Left colon (tissue), 2 donors: ENCODE results near the gene SNCA. TPM values are rescaled to one million over a fixed set of nuclear protein-coding genes. Genes with fewer than 3 reads are reported as not detected.

Experiments
- ATAC-seq: fragments of 200-7000 bp; cut with Tn5 transposase; one replicate; pipeline ENCODE4 v1.9.1; 2020; ENCODE audit warnings: mild to moderate bottlenecking, moderate library complexity
- DNase-seq, 2 donors: peaks; one replicate each; pipeline ENCODE4 v3.0.0-alpha.2; 2020
- intact Hi-C, 2 donors: fragments of 100-400 bp; cut with DNase I in 1 of 2; cut with micrococcal nuclease in 1 of 2; formaldehyde crosslinking; loops; one replicate each; pipeline versions ENCODE4 v1.11.2 to v1.14.0; 2022; cut with DNase I, micrococcal nuclease
- total RNA-seq, 2 donors: library from RNA; stranded (reverse); fragmentation: NEBNext Ultra II Directional; extraction: Animal tissue kit (Norgen Biotek cat#: 25700); gene quantifications; one replicate each; pipeline ENCODE4 v1.2.1, GENCODE V29; 2021
- donor health status: DM: no; HTN: no; CAD: no.
- donor health status: DM: yes; HTN: yes; CAD: no.

Gene SNCA
- total RNA-seq, 2 donors from 2014 or later, result 1.4 to 3.9 TPM

- DNase-seq, result no peak
- intact Hi-C loops, result no loop called here
- ATAC-seq, result no peak
Measured at GRCh38 chr4:89823416-89823815, 13.5 kb downstream of the SNCA start.

DNA sequence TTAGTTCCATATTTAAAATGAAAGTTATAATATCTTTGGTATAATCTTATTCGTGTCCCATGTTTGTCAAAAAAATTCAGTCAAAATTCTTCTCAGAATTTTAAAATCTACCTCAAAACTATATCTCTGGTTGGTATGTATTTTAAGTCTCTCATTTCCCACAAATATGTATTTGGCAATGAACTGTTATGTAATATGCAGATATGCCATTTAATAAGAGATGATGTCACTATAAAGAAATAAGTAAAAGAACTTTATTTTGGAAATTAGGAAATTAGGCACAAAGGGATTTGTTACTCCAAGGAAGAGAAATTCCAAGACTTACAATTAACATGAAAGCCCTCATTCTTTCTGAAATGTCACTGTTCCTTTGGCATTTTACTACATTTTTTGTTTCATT, 15.3 kb downstream of the SNCA start:
- DNase-seq (no peak), ATAC-seq (no peak)
- intact Hi-C loops, result no loop called here

GRCh38 chr4:89820010-89820409, 17.0 kb downstream of the SNCA start:
- ATAC-seq (no peak), DNase-seq (no peak)
- intact Hi-C loops, result no loop called here

DNA sequence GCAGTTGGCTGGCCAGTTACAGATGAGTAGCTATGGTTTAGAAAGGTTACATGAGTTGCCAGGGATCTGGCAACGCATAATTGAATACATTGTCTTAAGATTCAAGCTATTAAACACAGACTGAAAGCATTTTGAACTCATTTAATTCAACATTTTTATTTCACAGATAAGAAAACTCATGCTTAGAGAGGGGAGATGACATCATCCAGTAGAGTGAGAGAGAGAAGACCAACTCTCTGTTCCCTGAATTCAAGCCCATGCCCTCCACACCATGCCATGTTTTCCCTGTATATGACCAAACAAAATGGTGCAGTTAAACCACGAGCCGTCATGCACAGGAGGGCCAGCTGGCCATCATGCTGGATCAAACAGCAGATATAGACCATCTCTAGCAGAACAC, 22.6 kb downstream of the SNCA start:
- ATAC-seq (no peak), DNase-seq (no peak)
- intact Hi-C loops, result no loop called here

- intact Hi-C loops, result no loop called here
- no peak for DNase-seq
- no peak for ATAC-seq
Measured at GRCh38 chr4:89813197-89813596, 23.8 kb downstream of the SNCA start.

DNA sequence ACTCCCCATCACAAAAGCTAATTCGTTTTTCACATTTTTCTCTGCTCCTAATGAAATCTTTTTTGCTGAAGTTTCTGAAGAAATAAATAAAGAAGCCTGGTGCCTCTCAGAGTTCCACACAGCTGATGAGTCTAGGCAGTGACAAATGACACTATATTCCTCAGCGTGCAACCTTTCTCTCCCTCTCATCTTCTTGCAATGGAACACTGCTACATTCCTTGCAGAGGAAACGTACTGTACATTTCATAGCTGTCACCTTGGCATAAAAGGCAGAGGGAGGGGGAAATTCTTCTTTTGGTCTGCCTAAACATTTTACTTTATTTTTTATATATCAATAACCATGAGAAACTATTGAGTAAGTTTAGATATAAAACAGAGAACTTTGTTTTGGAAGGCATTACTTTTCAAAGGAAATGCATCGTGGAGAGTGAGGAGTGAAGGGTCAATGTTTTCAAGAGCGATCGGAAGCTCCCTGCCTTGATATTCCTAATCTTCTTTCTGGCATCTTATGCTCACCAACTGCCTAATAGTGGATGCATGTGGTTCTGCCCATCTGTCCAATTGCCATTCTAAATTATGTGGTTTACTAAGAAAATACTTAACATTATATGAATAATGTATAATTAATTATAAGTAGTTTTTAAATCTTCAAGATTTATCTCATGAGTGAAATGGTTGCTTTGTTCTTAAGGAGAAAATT, 29.4 kb downstream of the SNCA start:
- DNase-seq (no peak), ATAC-seq (no peak)
- intact Hi-C loops, result no loop called here

DNA sequence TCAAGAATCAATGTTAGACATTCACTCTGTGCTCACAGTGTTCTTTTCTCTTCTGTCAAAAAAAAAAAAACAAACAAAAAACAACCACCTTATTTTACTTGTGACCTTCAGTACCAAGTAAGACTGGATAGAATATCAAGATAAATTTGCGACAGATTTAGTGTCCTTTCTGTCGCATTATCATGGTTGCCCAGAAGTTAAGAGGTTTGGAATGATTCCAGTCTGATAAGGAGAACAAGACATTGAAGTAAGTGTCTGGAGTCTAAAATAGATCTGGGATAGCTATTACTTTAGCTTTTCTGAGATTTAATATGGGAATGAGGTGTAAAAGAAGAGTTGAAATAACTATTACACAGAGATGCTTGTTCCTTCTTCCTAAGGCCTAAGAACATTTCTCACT, 31.7 kb downstream of the SNCA start:
- no peak for ATAC-seq
- intact Hi-C loops, result no loop called here
- no peak for DNase-seq

- ATAC-seq, result no peak
- intact Hi-C loops, result no loop called here
- no peak for DNase-seq
Measured at GRCh38 chr4:89803915-89804314, 33.0 kb downstream of the SNCA start.

DNA sequence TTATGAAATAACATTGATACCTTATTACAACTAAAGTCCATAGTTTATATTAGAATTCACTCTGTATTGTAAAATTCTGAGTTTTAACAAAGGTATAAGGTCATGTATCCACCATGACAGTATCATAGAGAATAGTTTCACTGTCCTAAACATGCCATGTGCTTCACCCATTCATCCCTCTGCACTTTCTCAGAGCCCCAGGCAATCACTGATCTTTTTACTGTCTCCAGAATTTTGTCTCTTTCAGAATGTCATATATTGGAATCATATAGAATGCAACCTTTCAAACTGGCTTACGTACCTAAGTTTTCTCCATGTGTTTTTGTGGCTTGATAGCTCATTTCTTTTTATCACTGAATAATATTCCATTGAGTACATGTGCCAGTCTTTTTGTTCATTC, 33.9 kb downstream of the SNCA start:
- ATAC-seq (no peak), DNase-seq (no peak)
- intact Hi-C loops, result no loop called here

- ATAC-seq (no peak), DNase-seq (no peak)
- intact Hi-C loops, result no loop called here
Measured at GRCh38 chr4:89800527-89801103, 36.3 kb downstream of the SNCA start.

DNA sequence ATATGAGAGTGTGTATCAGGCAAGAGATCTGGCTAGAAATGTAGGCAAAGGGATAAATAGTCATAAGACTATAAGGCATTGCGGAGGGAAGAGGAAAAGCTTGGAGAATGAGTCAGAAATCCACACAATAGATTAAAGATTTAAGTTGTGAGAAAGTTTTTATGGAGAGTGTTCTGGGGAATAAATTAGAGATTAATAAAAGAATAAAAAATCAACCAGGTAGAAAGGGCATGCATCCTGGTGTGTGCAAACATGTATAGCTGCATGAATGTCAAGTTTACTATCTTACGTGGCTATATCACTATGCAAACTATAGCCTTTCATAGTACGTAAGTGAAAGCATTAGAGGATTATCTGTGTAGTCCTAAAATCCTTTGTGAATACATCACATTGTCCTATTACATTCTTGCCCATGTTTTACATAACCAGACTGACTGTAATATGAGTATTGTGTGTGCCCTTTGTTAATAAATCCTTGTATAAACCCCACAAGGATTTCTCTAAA, 36.9 kb downstream of the SNCA start:
- no peak for DNase-seq
- no peak for ATAC-seq
- intact Hi-C loops, result no loop called here

- no peak for ATAC-seq
- intact Hi-C loops, result no loop called here
- DNase-seq, result no peak
Measured at GRCh38 chr4:89799071-89799470, 37.9 kb downstream of the SNCA start.

DNA sequence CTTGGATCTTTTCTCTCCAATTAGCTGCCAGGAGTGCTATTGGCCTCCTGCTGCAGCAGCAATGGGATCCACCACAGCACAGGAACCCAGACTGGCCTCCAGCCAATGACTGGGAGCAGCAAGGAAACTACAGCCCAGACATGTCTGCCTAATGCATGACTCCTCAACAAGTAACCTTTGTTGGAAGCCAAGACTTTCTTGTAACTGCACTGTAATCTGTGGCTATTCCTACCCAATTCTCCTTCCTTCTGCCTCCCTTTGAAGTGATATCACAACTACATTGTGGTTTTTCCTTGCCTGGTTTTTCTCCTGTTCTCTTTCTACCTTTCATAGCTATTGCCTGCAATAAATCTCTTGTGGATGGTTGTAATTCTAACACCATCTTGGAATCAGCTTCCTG, 39.8 kb downstream of the SNCA start:
- intact Hi-C loops, result no loop called here
- ATAC-seq (no peak), DNase-seq (no peak)

DNA sequence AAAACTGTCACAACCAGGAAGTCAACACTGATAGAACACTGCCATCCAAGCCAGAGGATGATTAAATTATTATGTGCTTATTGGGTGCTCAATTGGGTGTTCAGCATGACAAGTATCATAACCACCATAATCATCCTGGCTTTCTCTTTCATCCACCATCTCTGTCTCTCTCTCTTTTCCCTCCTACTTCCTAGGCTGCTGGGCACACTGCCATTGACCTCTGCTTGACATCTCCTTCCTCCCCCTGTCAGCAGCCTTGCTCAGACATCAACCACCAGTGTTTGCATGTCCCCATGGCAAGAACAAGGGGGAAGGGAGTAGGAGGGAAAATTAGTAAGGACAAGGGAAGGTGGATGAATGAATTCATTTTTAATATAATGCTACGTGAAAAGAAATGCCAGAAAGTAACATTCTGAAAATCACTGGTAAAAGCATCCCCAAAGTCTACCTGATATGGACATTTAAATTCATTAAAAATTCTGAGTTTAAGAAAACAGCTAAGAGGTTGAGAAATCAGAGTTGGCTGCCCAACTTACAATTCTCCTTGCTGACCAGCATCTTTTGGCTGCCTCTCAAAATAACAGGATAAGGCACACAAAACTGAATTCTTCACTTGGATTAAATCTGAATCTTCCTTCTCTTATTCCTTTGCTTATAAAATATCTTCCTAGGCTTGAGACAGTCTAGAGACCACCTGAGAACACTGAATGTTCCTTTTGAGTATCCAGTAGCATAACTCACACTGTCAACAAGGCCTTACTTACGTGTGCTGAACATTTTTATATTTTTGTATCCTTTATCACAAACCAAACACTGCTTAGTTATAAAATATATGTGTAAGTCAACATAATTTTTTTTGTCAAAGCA, 48.5 kb downstream of the SNCA start:
- ATAC-seq, result no peak
- intact Hi-C loops, result no loop called here
- peak in 1 of 2 donors; percentile 4 for DNase-seq

DNA sequence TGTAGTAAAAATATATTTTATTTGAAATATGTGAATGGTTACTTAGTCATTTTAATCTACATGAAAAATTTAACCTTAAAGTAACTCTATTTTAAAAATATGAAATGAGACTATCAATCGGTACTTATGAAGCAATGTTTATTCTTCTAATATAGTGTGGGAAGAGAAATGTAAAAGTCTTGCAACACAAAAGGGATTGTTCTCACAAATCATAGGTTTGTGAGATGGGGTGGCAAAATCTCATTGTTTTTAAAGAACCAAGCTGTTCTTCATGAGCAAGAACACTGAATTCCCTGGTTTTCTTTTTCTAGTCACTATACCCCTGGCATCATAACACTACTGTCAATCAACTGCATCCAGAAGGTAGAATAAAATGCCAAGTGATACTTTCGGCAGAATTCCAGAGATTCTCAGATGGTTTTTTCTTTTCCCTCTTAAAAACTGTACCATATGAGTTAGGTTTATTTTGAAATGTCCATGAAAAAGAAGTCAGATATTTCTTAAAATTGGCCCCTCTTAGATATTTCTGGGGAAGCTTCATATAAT, 52.2 kb downstream of the SNCA start:
- intact Hi-C loops, result no loop called here
- ATAC-seq (no peak), DNase-seq (no peak)

- intact Hi-C loops, result no loop called here
- DNase-seq (no peak), ATAC-seq (no peak)
Measured at GRCh38 chr4:89781321-89781720, 55.6 kb downstream of the SNCA start.

- DNase-seq, result no peak
- no peak for ATAC-seq
- intact Hi-C loops, result no loop called here
Measured at GRCh38 chr4:89773805-89774204, 63.2 kb downstream of the SNCA start.

GRCh38 chr4:89769856-89770255, 67.1 kb downstream of the SNCA start:
- ATAC-seq (no peak), DNase-seq (no peak)
- intact Hi-C loops, result no loop called here

- DNase-seq (no peak), ATAC-seq (no peak)
- intact Hi-C loops, result no loop called here
Measured at GRCh38 chr4:89767924-89768323, 69.0 kb downstream of the SNCA start.

GRCh38 chr4:89765966-89766365, 71.0 kb downstream of the SNCA start:
- ATAC-seq (no peak), DNase-seq (no peak)
- intact Hi-C loops, result no loop called here
